HG03095 (cell line): ENCODE measurements around the gene AAR2.

ENCODE experiments used
- ATAC-seq: cut with Tn5 transposase; IDR thresholded peaks from one replicate; pipeline ENCODE4 v1.9.1; 2021; ENCODE audit warnings: moderate library complexity; ENCODE audit not compliant: unreplicated experiment

The AAR2 gene, protein sequence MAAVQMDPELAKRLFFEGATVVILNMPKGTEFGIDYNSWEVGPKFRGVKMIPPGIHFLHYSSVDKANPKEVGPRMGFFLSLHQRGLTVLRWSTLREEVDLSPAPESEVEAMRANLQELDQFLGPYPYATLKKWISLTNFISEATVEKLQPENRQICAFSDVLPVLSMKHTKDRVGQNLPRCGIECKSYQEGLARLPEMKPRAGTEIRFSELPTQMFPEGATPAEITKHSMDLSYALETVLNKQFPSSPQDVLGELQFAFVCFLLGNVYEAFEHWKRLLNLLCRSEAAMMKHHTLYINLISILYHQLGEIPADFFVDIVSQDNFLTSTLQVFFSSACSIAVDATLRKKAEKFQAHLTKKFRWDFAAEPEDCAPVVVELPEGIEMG

DNA sequence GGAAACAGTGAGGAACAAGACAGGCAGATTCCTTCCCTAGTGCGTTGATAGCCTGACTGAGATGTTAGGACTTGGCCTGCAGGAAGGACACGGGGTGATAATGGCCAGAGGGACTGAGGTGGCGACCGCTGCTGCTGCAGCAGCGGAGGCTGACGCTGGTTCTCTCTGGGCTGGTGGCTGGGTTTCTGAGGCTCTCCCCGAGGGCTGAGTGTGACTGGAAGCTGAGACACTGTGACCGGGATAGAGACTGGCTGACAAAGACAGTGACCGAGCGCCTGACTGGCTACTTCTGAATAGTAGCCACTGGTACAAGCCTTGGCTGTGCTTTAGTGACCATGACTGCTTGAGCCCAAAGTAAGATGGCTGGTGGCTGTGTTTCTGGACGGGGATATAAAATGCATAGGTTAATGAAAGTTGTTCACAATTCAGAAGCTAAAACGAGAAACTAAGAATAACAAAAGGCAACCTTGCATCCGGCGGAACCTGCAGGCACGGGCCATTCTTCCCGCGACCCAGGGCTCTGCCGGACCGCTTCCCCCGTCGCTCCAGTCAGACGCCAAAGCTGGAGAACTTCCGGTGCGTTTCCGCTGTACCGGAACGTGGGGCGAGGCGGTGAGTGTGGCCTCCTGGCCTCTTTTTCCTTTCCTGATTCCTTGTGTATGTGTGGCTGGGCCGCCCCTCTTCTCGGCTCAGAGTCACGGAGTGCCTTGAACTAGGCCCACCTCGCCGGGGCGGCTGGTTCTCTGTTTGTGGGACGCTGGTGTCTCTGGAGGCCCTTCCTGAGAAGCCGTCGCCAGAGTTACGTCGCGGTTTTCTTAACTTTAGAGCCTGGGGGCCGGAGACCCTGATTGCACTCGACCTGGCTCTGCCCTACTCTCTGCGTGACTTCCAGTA lies at the start of gene AAR2:
Gene AAR2 (plus strand): TSS at position 587 of the 894 bp plus-strand sequence. CDS start 3,391 bp downstream, outside the sequence.
- no peak for ATAC-seq

DNA sequence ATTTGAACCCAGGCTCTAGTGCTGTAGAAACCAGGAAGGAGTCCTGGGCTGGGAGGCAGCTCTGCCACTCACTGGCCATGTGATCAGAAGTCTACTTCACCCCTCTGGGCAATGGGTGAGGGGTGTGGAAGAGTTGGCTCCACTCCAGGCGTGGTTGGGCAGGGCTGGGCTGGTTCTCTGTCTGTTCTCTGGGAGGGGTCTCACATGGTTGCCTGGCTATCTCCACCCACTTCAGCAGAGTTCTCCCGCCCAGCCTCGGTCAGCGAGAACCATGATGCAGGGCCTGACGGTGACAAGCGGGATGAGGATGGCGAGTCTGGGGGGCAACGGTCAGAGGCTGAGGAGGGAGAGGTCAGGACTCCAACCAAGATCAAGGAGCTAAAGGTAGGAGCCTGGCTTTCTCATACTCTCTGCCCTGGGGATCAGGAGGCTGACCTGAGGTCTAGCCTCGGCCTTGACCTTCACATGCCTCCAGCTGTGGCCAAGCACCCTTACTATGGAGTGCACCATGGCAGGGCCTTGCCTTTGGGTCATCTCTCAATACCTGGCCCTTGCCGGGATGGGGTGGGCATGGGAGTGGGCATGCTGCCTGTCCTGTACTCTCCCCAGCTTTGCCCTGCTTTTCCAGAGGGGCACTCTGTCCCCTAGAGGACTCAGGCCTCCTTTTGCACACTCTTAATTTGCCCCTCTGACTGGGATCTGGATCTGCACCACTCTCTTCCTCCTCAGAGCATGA lies 42.1 kb upstream of the AAR2 start:
- no peak for ATAC-seq

DNA sequence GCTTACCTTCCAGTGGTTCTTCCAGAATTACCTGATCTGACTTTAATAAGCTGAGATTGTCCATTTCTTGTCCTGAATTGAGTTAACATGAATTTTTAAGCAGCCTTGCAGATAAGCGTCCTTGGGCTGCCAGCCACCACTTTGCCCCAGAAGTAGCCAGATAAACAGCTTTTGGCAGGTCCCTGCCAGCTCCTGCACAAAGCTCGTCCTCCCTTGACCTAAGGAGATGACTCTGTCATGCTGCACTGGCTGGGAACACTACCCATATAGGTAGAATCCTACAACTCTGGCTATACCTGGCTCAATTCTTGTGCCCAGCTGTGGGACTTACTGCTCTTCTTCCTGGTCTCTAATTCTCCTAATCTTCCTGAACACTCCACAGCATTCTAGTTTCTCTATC lies 39.6 kb upstream of the AAR2 start:
- ATAC-seq: no peak

DNA sequence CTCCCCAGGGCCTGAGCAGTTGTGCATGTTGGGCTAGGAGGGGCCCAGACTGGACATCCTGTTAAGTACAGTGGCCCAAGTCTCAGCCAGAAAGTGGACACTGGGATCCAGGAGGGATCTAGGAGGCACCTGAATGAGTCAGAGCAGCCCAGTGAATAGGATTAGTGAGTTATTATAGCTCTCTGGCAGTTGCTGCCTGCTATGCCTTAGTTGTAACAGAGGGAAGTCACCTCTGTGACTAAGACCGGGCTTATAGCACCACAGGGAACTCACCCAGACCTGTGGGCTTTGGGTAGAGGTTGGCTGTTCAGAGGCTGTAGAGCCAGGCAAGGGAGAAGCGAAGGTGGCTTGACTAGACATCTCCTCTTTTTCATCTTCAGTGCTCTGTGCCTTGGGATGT lies 39.0 kb upstream of the AAR2 start:
- ATAC-seq: no peak

DNA sequence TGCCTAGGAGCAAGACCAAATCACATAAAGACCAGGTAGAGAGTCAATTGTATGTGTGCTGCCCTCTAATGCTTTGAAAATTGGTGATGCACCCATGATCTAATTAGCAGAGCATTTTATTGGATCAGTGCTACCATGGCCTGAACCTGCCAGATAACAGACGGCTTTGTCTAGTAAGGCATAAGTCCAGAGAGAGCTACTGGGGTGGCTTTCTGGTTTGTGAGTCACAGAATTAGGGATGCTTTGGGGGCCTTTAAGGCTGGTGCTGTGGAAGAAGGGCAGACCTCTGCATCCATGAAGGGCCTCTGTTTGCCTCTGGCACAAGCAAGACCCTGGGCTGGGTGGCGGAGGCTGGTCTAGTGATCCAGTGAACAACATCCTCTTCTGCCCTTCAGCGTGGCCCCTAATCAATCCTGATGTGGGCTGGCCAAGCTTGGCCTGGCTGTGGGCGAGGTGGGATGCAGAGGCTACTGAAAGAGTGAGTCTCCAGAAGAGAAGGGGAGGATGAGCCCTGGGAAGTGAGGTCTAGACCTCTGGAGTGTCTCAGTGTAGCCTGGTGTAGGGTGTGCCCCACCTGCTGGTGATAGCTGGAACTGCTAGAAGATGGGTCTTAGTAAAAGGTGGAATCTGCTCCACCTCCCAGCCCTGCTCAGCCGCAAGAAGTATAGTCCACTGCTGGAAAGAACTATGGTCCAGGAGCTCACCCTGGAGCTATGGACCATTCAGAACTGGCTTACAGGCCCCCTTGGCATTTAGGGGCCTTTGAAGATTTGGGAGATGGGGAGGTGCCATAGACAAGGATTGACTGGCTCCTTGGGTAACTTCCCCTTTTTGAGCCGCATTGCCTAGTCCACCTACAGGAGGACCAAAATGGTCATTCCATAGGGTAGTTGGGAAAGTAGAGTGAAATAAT lies 36.7 kb upstream of the AAR2 start:
- no peak for ATAC-seq

DNA sequence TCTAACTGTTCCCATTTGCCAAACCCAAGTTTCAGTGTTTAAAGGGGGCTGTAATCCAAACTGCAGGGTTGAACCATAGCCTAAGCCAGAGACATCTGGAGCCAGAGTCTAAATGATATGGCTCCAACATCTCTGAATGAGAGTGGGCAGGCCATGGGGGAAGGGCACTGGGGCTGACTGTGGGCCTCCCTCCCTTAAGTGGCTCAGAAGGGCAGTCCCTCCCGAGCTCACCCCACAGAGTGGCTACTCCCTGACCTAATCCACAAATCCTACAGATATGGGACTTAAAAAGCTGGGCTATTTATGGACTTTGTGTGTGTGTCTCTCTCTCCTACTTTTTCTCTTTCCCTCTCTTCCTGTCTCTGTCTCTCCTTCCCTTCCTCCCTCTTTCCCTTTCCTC lies 35.8 kb upstream of the AAR2 start:
- ATAC-seq: no peak

DNA sequence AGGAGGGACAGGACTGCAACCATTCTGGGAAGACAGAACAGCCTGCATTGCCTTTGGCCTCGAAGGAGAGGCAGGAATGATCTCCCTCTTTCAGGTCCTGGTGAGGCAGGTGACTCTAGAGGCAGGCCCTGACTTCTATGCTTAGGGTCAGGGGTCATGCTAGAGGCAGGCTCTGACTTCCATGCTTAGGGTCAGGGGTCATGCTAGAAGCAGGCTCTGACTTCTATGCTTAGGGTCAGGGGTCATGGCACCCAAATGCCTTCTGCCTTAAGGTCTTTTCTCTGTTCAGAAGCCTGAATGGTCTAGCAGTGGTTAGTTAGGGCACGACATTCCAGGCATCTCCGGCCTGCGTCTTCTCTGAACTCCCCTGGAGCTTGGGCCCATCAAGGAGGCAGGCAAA lies 35.1 kb upstream of the AAR2 start:
- ATAC-seq: no peak

DNA sequence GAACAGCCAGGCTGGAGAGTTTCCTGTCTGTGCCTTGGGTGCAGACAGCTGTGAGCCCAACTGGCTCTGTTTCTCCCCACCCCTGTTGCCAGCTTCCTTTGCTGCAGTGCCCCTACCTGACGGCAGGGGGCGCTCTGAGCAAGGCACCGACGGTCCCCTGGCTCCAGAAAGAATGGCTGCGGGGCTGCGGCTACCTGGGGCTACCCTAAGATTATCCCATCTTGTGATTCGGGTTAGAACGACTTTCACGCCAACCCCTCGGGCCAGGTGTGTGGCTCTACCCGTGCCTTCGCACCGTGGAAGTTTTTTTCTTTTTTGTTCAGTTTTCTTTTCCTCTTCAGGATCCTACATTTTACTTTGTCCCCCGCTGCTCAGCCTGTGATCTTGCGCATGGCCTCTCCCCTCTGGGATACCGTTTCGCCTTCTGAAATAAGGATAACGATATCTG lies 33.4 kb upstream of the AAR2 start:
- ATAC-seq: no peak

DNA sequence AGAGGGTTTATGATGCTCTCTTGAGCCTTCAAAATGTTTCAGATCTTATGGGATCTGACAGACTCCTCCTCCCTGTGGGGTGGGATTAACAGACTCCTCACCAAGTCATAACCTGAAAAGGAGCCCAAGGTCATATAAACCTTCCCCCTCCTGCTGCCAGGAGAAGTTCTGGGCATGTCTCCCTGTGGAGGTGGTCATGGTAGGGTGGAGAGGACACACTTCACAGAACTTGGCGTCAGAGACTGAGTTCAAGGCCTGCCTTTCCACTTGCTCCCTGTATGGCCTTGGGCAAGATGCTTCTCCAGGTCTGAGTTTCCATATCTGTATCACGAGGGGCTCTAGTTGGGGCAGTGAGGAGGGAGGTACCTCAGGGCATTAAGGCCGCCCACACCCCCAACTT lies 32.4 kb upstream of the AAR2 start:
- ATAC-seq: no peak

DNA sequence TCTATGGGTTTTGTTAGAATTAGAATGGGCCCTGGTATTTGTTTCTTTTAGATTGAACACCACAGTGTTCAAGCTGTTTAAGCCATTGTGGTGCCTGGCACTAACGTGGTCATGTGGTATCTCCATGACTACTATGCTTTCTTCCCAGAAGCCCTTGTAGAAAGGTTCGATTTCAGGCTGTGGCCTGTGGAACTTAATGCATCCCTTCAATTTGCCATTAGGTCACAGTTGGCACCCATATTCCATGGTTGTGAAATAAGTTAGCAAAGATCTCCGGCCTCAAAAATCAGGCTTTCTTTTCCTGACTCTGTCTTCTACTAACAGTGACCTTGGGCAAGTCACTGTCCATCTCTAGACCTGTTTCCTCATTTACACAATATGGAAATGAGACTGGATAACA lies 31.3 kb upstream of the AAR2 start:
- no peak for ATAC-seq

DNA sequence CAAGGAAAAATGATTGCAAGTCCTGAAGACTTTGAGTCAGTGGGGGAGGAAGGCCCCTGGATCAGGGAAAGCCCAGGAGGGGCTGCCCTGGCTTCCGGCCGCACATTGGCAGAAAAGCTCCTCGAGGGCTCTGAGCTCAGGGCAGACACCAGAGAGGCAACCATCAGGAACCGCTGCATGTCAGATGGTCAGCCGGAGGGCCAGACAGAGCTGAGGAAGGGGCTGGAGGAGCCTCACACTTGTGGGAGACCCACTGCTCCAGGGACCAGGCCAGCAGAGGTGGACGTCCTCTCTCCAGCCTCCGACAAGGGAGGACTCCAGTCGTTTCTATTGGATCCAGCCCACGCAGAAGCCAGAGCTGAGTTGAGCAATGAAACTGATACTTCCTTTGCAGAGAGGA lies 30.2 kb upstream of the AAR2 start:
- no peak for ATAC-seq

DNA sequence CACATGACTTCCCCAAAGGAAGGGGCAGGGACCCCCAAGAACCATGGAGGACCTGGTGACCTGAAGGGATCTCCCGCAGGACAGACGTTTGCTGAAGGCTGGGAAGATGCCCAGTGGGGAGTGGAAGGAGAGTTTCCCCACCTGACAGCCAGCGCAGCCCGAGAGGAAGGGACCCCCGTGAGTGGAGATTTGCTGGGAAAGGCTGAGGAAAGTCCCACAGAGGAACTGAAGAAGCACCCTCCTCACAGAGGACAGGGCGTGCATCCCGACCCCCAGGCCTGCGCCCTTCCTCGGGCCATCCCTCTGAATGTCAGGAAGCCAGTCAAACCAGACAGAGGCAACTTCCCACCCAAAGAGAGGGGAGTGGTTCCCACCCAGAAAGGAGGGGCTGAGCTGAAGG lies 29.6 kb upstream of the AAR2 start:
- ATAC-seq: no peak

DNA sequence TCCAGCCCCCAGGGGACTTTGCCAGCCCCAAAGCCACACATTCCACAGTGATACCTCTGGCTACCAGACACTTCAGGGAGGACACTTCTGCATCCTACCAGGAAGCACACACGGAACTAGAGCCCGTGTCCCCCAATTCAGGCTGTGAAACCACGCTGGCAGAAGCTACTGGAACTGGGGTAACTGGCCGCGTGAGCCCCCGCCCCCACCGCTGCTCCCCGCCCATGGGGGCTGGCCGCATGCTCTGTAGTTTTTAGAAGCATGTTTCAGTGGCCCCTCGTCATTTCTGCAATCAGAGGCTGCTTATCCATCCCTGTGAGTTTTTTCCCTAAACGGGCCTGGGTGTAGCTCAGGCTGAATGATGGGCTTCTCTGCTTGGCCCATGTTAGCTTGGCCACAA lies 28.7 kb upstream of the AAR2 start:
- no peak for ATAC-seq

DNA sequence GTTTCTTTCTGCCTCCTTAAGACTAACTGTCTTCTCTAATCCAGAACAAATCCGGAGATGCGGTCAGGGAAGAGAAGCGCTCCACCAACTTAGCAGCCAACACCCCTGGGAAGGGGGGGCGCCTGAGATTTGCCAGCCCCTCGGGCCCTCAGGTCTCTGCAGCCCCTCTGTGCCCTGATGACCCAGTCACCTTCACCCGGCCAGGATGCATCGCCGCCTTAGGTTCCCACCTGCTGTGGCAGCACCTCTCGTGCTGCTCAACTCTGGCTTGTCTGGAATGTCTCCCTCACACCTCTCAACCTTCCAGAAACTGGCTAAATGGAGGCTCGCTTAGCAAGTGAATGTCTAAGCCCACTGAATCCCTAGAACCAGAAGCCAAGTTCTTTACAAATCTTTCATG lies 28.0 kb upstream of the AAR2 start:
- no peak for ATAC-seq

DNA sequence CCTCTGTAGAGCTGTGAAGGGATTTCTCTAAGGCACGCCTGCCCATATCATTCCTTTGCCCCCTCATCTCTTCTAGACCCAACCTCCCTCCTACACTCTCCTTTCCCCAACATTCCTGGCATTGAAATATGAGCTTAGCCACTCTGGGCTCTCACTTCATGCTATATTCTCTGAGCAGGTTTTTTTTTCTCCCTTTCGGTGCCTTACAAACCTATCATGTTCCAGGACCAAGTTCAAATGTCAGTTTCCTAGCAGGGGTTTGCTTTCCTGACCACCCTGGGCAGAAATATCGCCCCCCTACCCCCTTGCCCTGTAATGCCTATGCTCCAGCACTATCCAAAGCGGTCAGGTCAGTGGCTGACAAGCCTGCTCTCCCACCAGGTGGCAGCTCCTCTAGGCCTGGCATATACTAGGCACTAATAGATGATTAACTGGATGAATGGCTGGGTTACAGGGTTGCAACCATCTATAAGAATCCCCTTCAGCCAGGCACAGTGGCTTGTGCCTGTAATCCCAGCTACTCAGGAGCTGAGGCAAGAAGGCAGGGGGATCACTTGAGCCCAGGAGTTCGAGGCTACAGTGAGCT lies 25.7 kb upstream of the AAR2 start:
- no peak for ATAC-seq

DNA sequence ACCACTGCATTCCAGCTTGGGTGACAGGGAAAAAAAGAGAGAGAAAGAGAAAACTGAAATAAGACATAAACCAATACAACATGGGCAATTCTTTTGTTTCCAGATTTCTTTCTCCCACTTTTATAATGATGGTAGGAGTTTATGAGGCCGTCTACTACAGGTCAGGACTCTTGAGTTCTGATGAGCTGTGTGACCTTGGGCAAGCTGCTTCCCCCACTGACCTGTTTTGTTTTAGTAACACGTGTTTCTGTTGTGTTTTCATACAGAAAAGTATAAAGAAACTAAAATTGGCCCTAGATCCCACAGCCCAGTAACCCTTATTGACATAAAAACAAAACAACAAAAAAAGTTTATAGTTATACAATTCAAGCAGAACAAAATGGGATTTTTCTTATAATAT lies 22.9 kb upstream of the AAR2 start:
- no peak for ATAC-seq

DNA sequence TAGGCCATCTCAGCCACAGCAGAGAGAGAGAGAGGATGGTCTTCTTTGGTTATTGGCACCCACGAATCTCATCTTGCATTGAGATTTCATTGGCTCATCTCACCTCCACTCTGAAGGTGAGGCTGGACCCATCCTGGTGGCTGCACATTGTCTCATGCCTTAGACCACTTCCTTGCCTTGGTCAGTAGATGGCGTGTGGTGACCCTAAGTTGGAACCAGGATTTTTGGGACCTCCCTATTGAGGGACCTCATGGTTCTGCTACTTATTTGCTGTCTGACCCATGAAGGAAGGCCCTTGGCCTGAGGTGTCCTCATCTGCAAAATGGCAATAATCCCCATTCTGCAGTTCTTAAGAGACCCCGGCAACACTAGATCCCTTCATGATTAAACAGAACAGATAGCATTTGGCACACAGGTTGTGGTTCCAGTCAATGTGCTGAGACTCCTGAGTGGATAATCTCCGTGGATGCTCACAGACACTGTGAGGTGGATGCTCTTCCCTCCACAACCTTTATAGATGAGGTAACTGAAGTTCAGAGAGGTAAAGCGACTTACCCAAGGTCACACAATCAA lies 21.5 kb upstream of the AAR2 start:
- ATAC-seq: no peak

DNA sequence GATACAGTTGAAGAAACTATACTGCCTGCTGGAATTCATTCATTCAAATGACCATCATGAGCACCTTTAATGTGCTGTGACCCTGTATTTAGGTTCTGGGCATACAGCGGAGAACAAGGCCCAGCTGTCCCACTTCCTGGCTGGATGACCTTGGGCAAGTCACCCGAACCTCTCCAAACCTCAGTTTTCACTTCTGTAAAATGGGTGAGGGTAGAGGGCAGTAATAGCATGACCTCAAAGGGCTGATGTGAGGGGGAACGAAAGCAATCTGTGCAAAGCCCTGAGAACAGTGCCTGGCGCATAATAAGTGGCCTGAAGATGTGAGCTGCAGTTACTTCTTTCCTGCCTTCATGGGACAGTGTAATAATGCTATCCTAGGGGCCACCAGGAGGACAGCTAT lies 20.5 kb upstream of the AAR2 start:
- ATAC-seq: no peak

DNA sequence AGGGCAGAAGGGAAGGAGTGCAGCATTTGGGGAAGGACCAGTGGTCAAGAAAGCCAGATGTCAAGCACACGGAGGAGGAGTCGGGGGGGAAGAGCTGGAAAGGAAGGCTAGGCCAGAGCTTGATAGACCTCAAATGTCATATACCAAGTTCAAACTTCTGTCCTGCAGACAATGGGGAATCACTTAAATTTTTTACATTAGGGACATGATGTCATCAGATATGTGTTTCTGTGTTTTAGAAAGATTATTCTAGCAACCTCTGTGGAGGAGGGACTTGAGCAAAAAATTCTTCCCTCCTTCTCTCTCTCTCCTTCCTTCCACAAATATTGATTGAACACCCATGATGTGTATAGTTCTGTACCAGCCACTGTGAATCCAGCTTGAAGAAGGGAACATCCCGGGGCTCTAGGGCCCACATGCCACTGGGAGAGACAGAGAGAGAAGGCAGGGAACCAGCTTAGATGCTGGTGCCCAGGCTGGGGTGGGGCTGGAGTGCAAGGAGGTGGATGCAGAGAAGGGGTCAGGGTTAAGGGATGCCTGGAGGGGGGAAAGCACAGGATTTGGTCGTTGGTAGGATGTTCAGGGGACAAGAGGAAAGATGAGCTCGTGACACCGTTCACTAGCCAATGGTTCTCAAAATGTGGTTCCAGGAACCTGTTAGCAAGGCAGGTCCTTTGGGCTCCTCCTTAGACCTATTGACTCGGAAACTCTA lies 19.8 kb upstream of the AAR2 start:
- ATAC-seq: no peak
